Retinal pigment epithelial cell (primary cell): ENCODE results near the gene PRC1.
"Not testable (repeated sequence)": the region's sequence is repeated elsewhere in the genome, so short reads cannot be mapped to it uniquely, and the experiment has no call there.

Source experiments
- DNase-seq: peaks from one replicate; pipeline ENCODE4 v3.0.0-alpha.2; 2010; ENCODE audit warnings: low read depth
- H3K4me3 ChIP-seq: 2 replicates; pipeline ENCODE4 v1.5.1; 2011; ENCODE audit warnings: mild to moderate bottlenecking, low read length, control low read depth, moderate library complexity
- TF ChIP-seq, protein P1 (sequence below): conservative IDR thresholded peaks from 2 replicates; pipeline ENCODE4 v1.5.1; 2011; ENCODE audit warnings: low read depth, low read length, control low read depth, inconsistent platforms

Gene PRC1

DNA sequence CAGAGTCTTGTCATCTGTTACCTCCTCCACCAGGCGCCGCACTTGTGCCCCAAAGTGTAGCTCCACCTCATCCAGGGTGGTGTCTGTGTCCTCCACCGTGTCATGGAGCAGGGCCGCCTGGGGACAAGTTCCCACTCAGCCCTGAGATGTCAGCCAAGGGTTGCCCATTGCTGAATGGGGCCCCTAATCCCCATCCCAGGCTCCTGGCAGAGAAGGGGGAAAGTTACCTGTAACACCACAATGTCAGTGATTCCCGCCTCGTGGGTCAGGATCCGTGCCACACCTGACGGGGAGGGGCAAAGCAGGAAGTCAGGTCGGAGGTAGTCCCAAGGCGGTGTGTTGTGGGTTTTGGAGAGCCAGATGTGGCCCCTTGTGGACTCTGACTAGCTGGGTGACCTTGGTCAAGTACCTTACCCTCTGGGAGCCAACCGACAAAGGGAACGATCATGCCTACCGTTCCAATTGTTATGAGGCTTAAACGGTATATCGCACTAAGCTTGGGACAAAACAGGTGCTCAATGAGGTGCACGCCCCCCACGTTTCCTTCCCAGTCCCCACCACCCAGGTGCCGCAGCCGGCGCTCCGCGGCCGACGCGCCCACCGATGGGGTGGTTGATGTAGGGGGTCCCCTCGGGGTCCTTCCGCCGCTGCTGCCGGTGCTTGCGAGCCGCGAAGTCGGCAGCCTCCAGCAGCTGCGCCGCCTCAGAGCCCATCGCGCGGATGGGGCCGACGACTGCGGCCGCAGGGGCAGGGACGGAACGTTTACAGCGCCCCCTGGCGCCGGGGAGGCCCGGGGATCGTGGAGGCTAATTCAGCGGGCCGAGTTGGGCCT lies 62.3 kb downstream of the PRC1 start, which contains the start of gene HDDC3:
TSS of gene HDDC3 (minus strand) at position 722 of the 832 bp plus-strand sequence. CDS start at position 713, 9 bp downstream.
- DNase-seq = no peak
- H3K4me3 ChIP-seq = peak within 1 kb of the TSS; percentile 81
- TF ChIP-seq, protein P1, sequence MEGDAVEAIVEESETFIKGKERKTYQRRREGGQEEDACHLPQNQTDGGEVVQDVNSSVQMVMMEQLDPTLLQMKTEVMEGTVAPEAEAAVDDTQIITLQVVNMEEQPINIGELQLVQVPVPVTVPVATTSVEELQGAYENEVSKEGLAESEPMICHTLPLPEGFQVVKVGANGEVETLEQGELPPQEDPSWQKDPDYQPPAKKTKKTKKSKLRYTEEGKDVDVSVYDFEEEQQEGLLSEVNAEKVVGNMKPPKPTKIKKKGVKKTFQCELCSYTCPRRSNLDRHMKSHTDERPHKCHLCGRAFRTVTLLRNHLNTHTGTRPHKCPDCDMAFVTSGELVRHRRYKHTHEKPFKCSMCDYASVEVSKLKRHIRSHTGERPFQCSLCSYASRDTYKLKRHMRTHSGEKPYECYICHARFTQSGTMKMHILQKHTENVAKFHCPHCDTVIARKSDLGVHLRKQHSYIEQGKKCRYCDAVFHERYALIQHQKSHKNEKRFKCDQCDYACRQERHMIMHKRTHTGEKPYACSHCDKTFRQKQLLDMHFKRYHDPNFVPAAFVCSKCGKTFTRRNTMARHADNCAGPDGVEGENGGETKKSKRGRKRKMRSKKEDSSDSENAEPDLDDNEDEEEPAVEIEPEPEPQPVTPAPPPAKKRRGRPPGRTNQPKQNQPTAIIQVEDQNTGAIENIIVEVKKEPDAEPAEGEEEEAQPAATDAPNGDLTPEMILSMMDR = peak; percentile 91

GRCh38 chr15:90931575-90931827 lies 62.8 kb downstream of the PRC1 start:
- H3K4me3 ChIP-seq = peak overlapping the region; percentile 81
- TF ChIP-seq, protein P1 = no peak
- DNase-seq = no peak

DNA sequence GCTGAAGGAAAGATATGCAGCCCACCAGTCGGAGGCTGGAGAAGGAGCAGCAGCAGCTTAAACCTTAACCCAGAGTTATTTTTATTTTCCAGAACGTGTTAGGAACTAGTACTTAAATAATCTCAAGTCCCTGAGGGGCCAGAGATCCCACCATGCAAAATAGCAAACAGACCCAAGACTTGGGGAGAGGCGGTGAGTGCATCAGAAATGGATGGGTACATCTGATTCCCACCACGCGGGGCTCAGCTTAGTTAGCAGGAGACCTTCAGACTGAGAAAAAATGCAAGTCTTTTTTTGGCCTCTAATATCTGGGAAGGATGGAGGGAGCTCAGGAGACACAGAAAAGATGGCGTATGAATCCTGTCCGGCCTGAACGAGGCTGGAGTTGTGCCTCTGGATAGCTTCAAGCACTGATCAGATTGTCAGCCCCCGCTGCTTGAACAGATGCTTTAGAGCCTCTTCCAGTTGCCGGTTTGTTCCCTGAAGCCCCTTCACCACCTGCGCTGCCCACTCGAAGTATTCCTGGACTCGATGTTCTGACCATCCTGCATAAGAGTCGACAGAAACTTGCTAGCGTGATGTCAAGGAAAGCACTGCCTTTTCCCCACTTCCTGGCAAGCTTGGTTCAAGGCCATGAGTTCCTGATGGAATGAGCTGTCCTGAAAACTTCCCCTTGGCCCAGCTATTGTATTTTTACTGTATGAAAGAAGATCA lies 63.3 kb downstream of the PRC1 start:
- TF ChIP-seq, protein P1 = no peak
- H3K4me3 ChIP-seq = peak overlapping the region; percentile 64
- no peak for DNase-seq

GRCh38 chr15:90929246-90930019 lies 64.9 kb downstream of the PRC1 start:
- peak overlapping the region; percentile 64 for H3K4me3 ChIP-seq
- TF ChIP-seq, protein P1 = no peak
- DNase-seq = no peak

DNA sequence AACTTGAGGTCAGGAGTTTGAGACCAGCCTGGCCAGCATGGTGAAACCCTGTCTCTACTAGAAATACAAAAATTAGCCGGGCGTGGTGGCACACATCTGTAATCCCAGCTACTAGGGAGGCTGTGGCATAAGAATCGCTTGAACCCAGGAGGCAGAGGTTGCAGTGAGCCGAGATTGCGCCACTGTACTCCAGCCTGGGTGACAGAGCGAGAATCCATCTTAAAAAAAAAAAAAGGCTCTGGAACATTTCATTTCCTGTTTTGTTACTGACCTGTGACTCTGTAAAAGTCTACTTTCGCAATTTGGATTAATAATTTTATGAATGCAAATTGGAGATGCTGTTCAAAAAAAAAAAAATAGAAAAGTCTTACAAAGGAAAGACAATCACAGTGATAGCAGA lies 66.2 kb downstream of the PRC1 start:
- DNase-seq, H3K4me3 ChIP-seq: not testable (repeated sequence)

- not testable (repeated sequence) for H3K4me3 ChIP-seq, DNase-seq
These were observed 67.6 kb downstream of the PRC1 start for GRCh38 chr15:90926766-90927165.

GRCh38 chr15:90924375-90924774 lies 70.0 kb downstream of the PRC1 start:
- no peak for DNase-seq
- TF ChIP-seq, protein P1 = no peak
- H3K4me3 ChIP-seq = no peak overlapping the region

GRCh38 chr15:90922712-90923322 lies 71.5 kb downstream of the PRC1 start:
- not testable (repeated sequence) for H3K4me3 ChIP-seq, DNase-seq
